Small intestine (tissue), 16 donors: ENCODE measurements around the gene YKT6. TPM values are rescaled to one million over a fixed set of nuclear protein-coding genes. Genes with fewer than 3 reads are reported as not detected.

Experiments used
- DNase-seq, 2 donors: peaks; one replicate each; pipeline versions ENCODE4 v3.0.0 to v3.0.0-alpha.2; 2013
- FAIRE-seq: peaks from 2 replicates; lab custom pipeline; 2012; peaks lifted over from hg19 to GRCh38; lab: Jason Lieb, UNC
- H3K27ac ChIP-seq, 3 donors: one replicate each; pipeline ENCODE4 v1.5.1; 2013; ENCODE audit warnings: low read length in 2 of 3, mild to moderate bottlenecking in 2 of 3, control low read depth in 1 of 3, inconsistent platforms in 1 of 3, low read depth in 1 of 3, moderate library complexity in 1 of 3
- H3K27me3 ChIP-seq, 3 donors: one replicate each; pipeline ENCODE4 v1.6.1; 2013; ENCODE audit warnings: low read length in 3 of 3, inconsistent platforms in 1 of 3; ENCODE audit not compliant: control insufficient read depth in 3 of 3, insufficient read depth in 3 of 3
- H3K36me3 ChIP-seq, 3 donors: one replicate each; pipeline ENCODE4 v1.6.1; 2013; ENCODE audit warnings: low read length in 3 of 3, inconsistent platforms in 1 of 3, low read depth in 1 of 3, mild to moderate bottlenecking in 1 of 3, moderate library complexity in 1 of 3; ENCODE audit not compliant: control insufficient read depth in 3 of 3, insufficient read depth in 2 of 3
- H3K4me1 ChIP-seq, 3 donors: one replicate each; pipeline ENCODE4 v1.6.1; 2013; ENCODE audit warnings: low read length in 2 of 3, inconsistent platforms in 1 of 3, low read depth in 1 of 3, mild to moderate bottlenecking in 1 of 3, moderate library complexity in 1 of 3; ENCODE audit not compliant: control insufficient read depth in 3 of 3, insufficient read depth in 2 of 3
- H3K4me3 ChIP-seq, 3 donors: one replicate each; pipeline ENCODE4 v1.5.1; 2013; ENCODE audit warnings: low read length in 3 of 3, control low read depth in 1 of 3, inconsistent platforms in 1 of 3, low read depth in 1 of 3, mild to moderate bottlenecking in 1 of 3, moderate library complexity in 1 of 3
- H3K9me3 ChIP-seq, 2 donors: one replicate each; pipeline ENCODE4 v1.6.1; 2013; ENCODE audit warnings: low read depth in 1 of 2, low read length in 1 of 2; ENCODE audit not compliant: control insufficient read depth in 2 of 2, insufficient read depth in 1 of 2
- WGBS, 3 donors: extraction: QIAGEN DNeasy Blood & Tissue Kit; methylation state at CpG; one replicate each; pipeline ENCODE4 v1.1.7; 2013; 5-methylcytosine and 5-hydroxymethylcytosine counted together
- long read RNA-seq, 10 donors: transcript quantifications; one replicate each; lab custom pipeline, GENCODE V29; 2026
- polyA plus RNA-seq, 4 donors: library from polyadenylated mRNA; stranded (reverse) in 3 of 4; unstranded in 1 of 4; fragments of 200-250 nt in 3 of 4; fragments of 120-200 nt in 1 of 4; gene quantifications; one replicate each; pipeline versions ENCODE4 v1.2.1 to v1.2.3, GENCODE V29; 2013
- donor health status: healthy with polysubstance abuse.
- donor health status: control.
- donor health status: control.
- donor health status: Bipolar disorder and iron deficiency.
- donor health status: healthy.

Gene YKT6
- 10 to 100 TPM; 57.7 to 73.7 (median 64.2) TPM for polyA plus RNA-seq
- long read RNA-seq, donor 1, transcript YKT6-201 (7 exons, 2,696 nt): major isoform, 10 of 29 reads
- long read RNA-seq, donor 1, partial matches to known transcripts: 14 of 29 reads
- long read RNA-seq, donor 1, other reads (novel, unspliced or antisense): 0 of 29 reads
- long read RNA-seq, donor 2, partial matches to known transcripts: 0 of 3 reads
- long read RNA-seq, donor 2, other reads (novel, unspliced or antisense): 0 of 3 reads
- long read RNA-seq, donor 3, partial matches to known transcripts: 5 of 9 reads
- long read RNA-seq, donor 3, other reads (novel, unspliced or antisense): 0 of 9 reads
- long read RNA-seq, donor 4: 0 reads
- long read RNA-seq, donor 5, partial matches to known transcripts: 0 of 1 reads
- long read RNA-seq, donor 5, other reads (novel, unspliced or antisense): 0 of 1 reads
- long read RNA-seq, donor 6, transcript YKT6-201 (7 exons, 2,696 nt): major isoform, 5 of 5 reads
- long read RNA-seq, donor 6, partial matches to known transcripts: 0 of 5 reads
- long read RNA-seq, donor 6, other reads (novel, unspliced or antisense): 0 of 5 reads
- long read RNA-seq, donor 7, transcript YKT6-201 (7 exons, 2,696 nt): major isoform, 15 of 28 reads
- long read RNA-seq, donor 7, partial matches to known transcripts: 10 of 28 reads
- long read RNA-seq, donor 7, other reads (novel, unspliced or antisense): 0 of 28 reads
- long read RNA-seq, donor 8: 0 reads
- long read RNA-seq, donor 9, partial matches to known transcripts: 0 of 2 reads
- long read RNA-seq, donor 9, other reads (novel, unspliced or antisense): 0 of 2 reads
- long read RNA-seq, donor 10, transcript YKT6-201 (7 exons, 2,696 nt): major isoform, 12 of 23 reads
- long read RNA-seq, donor 10, partial matches to known transcripts: 8 of 23 reads
- long read RNA-seq, donor 10, other reads (novel, unspliced or antisense): 0 of 23 reads

- H3K36me3 ChIP-seq: peaks cover 2 to 6% (median 6%) of the 10 kb centered on the region in 3 donors
- DNase-seq: peak; percentile 98
- no peaks in the 10 kb centered on the region for H3K9me3 ChIP-seq
- FAIRE-seq: no peak
- WGBS, 3 donors: 0 to 1% (median 0%) methylated on average over 48 to 58 of the region's 58 CpGs
- peaks cover 0 to 5% (median 3%) of the 10 kb centered on the region in 3 donors for H3K27me3 ChIP-seq
- H3K27ac ChIP-seq: peak within 1 kb of the TSS; percentile 63 to 88 (median 73)
- H3K4me3 ChIP-seq: peak within 1 kb of the TSS; percentile 83 to 94 (median 85)
- peaks cover 4 to 17% (median 7%) of the 10 kb centered on the region in 3 donors for H3K4me1 ChIP-seq
Measured at GRCh38 chr7:44200699-44201461, at the start of gene YKT6. Gene YKT6, plus strand, starts transcription at chr7:44200978. Its CDS starts 158 bp downstream, at chr7:44201136.

GRCh38 chr7:44151956-44152355, 48.8 kb upstream of the YKT6 start:
- H3K27me3 ChIP-seq: peaks cover 0 to 13% (median 0%) of the 10 kb centered on the region in 3 donors
- no peaks in the 10 kb centered on the region for H3K36me3 ChIP-seq
- H3K9me3 ChIP-seq: no peaks in the 10 kb centered on the region
- DNase-seq (no peak), FAIRE-seq (no peak)
- H3K27ac ChIP-seq: no peak overlapping the region
- no peak overlapping the region for H3K4me3 ChIP-seq
- H3K4me1 ChIP-seq: peaks cover 0 to 5% (median 2%) of the 10 kb centered on the region in 3 donors
- 93 to 96% (median 94%) methylated on average over 9 of the region's 9 CpGs for WGBS, 3 donors

GRCh38 chr7:44152971-44153947, 47.5 kb upstream of the YKT6 start:
- H3K9me3 ChIP-seq: no peaks in the 10 kb centered on the region
- DNase-seq (no peak), FAIRE-seq (no peak)
- WGBS, 3 donors: 63 to 80% (median 71%) methylated on average over 20 to 22 of the region's 22 CpGs
- peaks cover 0 to 6% (median 0%) of the 10 kb centered on the region in 3 donors for H3K27me3 ChIP-seq
- no peak overlapping the region for H3K4me3 ChIP-seq
- no peak overlapping the region for H3K27ac ChIP-seq
- H3K4me1 ChIP-seq: peaks cover 0 to 2% (median 0%) of the 10 kb centered on the region in 3 donors
- no peaks in the 10 kb centered on the region for H3K36me3 ChIP-seq

- Histone ChIP-seq H3K4me1 (peaks cover 0 to 2% (median 0%) of the 10 kb centered on the region in 3 donors), H3K27me3 (peaks cover 0 to 2% (median 0%) of the 10 kb centered on the region in 3 donors), H3K27ac (no peak overlapping the region), H3K4me3 (no peak overlapping the region), H3K36me3 (no peaks in the 10 kb centered on the region), H3K9me3 (no peaks in the 10 kb centered on the region)
- FAIRE-seq (no peak), DNase-seq (no peak)
- 85 to 93% (median 86%) methylated on average over 5 of the region's 5 CpGs for WGBS, 3 donors
Measured at GRCh38 chr7:44153948-44154335, 46.8 kb upstream of the YKT6 start.

GRCh38 chr7:44154703-44155102, 46.1 kb upstream of the YKT6 start:
- WGBS, 3 donors: 64 to 84% (median 77%) methylated on average over 3 of the region's 3 CpGs
- no peak for DNase-seq

GRCh38 chr7:44155191-44156185, 45.3 kb upstream of the YKT6 start:
- H3K4me1 ChIP-seq: peaks cover 0 to 2% (median 0%) of the 10 kb centered on the region in 3 donors
- no peak overlapping the region for H3K27ac ChIP-seq
- H3K4me3 ChIP-seq: no peak overlapping the region
- no peaks in the 10 kb centered on the region for H3K36me3 ChIP-seq
- no peaks in the 10 kb centered on the region for H3K9me3 ChIP-seq
- 19 to 64% (median 50%) methylated on average over 8 of the region's 8 CpGs for WGBS, 3 donors
- FAIRE-seq (no peak), DNase-seq (peak in 1 of 2 donors; percentile 80)
- no peaks in the 10 kb centered on the region for H3K27me3 ChIP-seq

More at GRCh38 chr7:44154703-44155102, 46.1 kb upstream of the YKT6 start:
- Histone ChIP-seq H3K9me3 (no peaks in the 10 kb centered on the region), H3K4me1 (peaks cover 0 to 2% (median 0%) of the 10 kb centered on the region in 3 donors), H3K4me3 (no peak overlapping the region), H3K27me3 (no peaks in the 10 kb centered on the region), H3K27ac (no peak overlapping the region), H3K36me3 (no peaks in the 10 kb centered on the region)
- FAIRE-seq: no peak
